22Rv1 (cell line): ENCODE measurements around the gene LARP4B.

Source experiments
- ZFX ChIP-seq: fragments of 450-650 bp; IDR thresholded peaks from 2 replicates; pipeline ENCODE4 v1.6.1; 2017; ENCODE audit warnings: antibody characterized with exemption, borderline replicate concordance
- TF ChIP-seq, protein P1 (sequence below): fragments of 450-650 bp; IDR thresholded peaks from 2 replicates; pipeline ENCODE4 v1.5.1; 2017; ENCODE audit warnings: mild to moderate bottlenecking

GRCh38 chr10:787933-788651 is 143.4 kb downstream of the LARP4B start:
- TF ChIP-seq, protein P1, sequence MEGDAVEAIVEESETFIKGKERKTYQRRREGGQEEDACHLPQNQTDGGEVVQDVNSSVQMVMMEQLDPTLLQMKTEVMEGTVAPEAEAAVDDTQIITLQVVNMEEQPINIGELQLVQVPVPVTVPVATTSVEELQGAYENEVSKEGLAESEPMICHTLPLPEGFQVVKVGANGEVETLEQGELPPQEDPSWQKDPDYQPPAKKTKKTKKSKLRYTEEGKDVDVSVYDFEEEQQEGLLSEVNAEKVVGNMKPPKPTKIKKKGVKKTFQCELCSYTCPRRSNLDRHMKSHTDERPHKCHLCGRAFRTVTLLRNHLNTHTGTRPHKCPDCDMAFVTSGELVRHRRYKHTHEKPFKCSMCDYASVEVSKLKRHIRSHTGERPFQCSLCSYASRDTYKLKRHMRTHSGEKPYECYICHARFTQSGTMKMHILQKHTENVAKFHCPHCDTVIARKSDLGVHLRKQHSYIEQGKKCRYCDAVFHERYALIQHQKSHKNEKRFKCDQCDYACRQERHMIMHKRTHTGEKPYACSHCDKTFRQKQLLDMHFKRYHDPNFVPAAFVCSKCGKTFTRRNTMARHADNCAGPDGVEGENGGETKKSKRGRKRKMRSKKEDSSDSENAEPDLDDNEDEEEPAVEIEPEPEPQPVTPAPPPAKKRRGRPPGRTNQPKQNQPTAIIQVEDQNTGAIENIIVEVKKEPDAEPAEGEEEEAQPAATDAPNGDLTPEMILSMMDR, result no peak
- no peak for TF ChIP-seq ZFX
